SKM-1 treated with dmso at 0.1 percent for 144 hours (cell line): ENCODE measurements around the gene DYNC1H1.

Source experiments
- DNase-seq: peaks from one replicate; lab custom pipeline; 2025; ENCODE audit not compliant: unreplicated experiment; lab: John Stamatoyannopoulos, UW

The DYNC1H1 gene

DNA sequence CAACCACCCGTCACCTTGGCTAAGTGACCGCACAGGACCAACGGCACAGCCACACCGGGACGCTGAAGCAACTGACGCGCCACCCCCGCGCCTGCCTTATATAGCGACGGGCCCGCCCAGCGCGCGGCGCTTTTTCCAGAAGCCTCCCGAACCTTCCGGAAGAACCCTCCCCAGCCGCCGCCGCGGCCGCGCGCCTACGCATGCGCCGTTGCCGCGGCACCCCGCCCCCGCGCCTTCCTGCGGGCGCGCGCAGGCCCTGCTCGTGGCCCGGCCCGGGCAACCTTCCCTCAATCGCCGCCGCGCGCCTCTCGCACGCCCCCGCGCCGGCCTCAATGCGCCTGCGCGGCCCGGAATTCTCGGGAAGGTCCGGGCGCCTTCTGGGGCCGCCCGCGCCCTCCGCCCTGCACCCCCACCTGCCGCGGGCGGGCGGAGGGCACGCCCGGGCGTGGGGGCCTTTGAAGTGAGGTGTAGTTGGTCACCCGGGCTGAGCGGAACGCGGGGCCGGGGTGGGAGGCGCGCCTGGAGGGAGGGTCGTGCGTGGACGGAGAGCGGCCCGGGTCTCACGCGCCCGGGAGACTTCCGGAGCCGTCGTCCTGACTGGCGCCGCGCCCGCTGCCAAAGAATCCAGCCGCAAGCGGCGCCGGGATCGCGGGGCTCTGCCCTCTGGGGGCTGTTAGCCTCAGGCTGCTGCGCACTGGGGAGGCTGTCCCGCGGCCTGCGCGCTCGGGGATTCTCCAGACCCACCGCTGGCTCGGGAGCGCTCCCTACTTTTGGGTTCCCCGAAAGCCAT is 122.8 kb downstream of the DYNC1H1 start, which contains the start of gene HSP90AA1:
TSS of gene HSP90AA1 (minus strand) at position 73 of the 790 bp plus-strand sequence. CDS start 666 bp downstream, outside the sequence.
- peak; percentile 63 for DNase-seq

- DNase-seq = no peak
These were observed 123.3 kb downstream of the DYNC1H1 start for GRCh38 chr14:102087762-102088011.

DNA sequence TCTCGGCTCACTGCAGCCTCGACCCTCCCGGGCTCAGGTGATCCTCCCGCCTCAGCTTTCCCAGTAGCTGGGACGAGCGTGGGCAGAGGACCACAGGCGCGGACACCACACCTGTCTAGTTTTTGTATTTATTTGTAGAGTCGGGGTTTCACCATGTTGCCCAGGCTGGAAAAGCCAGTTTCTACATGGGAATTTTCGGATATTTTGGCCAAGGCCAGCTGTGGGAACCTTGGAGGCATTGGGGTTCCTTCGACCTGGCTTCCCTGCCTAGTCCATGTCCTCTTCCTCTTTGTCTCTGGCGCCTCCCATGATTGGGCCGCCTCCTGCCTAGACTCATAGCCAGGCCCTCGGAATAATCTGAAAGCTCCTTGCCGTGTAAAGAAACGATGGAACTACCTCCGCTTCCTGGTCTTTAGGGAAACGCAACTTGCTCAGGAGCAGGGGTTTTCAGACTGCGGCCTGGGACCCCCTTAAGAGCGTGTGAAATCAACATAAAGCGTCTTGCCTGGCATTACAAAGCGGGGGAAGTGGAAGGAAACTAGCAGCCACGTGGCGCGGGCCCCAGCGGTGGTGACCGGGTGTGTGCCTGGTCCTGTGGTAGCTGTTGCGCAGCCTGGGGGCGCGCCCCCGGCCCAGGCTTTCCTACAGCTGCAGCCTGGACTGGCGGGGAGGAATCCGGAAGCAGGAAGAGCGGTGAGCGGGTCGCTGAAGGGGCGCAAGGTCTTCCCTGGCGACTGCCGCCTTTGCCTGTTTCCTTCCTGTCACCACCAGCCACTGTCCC is 123.8 kb downstream of the DYNC1H1 start:
- no peak for DNase-seq

DNA sequence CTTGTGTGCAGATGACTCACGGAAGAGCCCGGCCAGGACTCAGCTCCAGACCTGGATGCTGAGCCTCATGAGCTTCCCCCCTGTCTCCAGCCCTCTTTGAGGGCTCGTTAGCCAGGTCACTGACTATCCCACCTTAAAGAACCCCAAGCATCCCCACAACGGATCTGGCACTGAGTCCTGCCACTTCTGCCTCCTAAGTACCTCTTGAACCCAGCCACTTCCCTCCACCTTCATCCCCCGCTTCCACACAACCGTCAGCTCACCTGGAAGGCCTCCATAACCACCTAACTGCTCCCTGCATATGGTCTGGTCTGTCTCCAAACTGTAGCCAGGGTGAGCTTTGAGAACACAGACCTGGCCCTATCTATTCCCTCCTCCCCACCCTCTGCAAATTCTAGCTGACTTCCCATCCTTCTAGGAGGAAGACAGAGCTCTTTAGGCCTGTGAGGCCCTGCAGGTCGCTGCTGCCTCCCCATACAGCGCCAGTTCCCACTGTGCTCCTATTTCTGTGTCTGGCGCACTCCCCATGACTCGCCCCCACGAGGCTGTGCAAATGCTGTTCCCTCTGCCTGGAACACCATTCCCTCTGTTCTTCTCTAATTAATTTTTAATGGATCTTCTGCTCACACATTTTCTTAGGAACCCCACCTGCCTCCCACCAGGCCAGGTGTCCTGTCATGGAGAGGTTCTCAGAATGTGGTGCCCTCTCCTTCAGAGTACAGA is 125.4 kb downstream of the DYNC1H1 start:
- DNase-seq = no peak

- DNase-seq = no peak
These were observed 126.3 kb downstream of the DYNC1H1 start for GRCh38 chr14:102090713-102091112.

DNA sequence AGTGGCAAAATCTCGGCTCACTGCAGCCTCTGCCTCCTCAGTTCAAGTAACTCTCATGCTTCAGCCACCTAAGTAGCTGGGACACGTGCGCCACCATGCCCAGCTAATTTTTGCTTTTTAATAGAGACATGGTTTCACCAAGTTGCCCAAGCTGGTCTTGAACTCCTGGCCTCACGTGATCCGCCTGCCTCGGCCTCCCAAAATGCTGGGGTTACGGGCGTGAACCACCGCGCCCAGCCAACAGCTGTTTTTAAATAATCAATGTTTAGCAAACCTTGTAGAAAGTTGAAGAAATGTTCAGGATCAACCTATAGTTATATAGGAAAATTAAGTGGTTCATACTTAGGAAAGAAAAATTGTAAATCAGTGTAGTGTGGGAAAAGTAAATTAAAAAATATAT is 128.4 kb downstream of the DYNC1H1 start:
- no peak for DNase-seq

GRCh38 chr14:102094101-102094500 is 129.7 kb downstream of the DYNC1H1 start:
- DNase-seq = no peak

DNA sequence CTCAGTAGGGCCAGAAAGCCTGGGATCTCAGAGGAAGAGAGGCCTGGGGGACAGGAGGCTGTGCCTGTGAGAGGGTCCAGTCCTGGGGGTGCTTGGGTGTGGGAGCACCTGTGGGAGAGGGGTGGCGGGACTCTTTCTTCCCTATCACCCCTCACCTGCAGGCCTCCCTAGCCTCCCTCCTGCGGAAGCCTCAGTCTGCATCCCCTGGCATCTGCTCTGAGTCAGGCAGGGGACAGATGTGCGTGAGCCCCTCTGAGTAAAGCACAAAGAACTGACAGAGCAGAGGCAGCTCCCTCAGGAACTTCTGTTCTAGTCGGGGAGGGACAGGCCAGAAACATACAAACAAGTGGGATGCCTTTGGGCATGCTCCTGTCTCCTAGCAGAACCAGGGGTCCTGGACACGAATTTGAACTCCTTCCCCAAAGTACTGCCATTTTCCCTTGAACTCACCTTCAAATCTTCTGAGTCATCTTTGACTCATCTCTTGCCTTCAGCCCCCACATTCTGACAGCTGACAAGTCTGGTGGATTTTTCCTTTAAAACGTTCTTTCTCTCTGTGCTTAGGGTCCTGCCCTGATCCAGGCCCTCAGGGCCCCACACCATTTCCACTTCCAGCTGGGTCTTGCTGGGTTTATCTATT is 131.0 kb downstream of the DYNC1H1 start:
- no peak for DNase-seq

DNA sequence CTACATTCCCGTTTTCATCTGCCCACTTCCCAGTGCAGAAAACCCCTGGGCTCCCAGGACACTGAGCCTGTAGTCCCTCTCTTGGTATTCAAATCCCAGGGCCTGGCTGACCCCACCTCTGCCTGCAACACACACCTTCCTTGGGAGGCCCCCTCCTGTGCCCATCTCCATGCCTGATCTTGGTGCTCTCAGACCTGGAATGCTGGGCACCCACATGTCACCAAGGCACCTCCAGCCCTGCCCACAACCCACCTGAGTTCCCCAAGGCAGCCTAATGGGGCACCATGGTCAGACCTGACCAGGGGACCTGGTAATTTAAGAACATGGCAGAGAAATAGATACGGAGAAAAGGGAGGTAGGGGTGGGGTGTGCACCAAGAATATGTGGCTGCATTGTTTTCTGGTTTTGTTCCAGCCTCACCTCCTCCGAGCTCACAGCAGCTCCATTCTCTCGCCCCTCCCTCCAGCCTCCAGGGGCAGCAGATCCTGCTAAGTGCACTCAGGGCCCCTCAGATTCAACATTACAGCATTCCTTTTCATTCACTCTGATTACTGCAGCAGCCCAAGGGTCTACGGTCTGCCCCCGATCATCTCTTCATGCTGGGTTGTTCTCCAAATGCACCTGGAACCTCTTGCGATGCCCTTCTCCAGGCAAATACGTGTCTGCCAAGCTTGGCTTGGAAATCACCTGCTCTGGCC is 131.6 kb downstream of the DYNC1H1 start:
- no peak for DNase-seq

- DNase-seq = no peak
These were observed 132.3 kb downstream of the DYNC1H1 start for GRCh38 chr14:102096569-102097188.

DNA sequence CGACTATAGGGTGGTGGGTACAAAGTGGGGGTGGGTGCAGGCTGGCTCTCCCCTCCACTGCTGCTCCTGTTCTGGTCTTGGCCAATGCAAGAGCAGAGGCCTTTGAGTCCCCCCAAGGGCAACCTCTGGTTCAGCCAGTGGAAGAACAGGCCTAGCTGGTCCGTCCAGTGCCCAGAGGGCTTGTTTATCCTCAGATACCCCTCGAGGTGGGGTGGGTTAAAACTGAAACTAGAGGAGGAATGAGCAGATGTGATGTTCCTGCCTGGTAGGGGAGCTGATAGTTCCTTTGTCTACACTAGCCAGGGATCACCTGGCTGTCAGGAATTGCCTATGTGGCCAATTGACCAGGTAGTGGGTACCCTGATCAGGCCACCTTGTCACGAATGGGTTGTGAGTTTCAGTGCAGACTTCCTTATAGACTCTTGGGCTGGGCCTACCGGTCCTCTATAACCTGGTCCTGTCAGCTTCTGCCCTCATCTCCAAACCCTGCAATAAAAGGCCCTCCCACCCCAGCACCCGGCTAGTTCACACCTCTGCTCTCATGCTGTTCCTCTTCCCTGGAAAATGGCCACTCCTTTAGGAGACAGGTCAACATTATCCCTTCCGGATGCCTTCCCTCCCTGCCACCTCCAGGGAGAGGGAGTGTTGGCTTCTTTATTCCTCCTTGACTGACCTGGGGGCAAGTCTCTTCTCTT is 133.2 kb downstream of the DYNC1H1 start:
- no peak for DNase-seq

DNA sequence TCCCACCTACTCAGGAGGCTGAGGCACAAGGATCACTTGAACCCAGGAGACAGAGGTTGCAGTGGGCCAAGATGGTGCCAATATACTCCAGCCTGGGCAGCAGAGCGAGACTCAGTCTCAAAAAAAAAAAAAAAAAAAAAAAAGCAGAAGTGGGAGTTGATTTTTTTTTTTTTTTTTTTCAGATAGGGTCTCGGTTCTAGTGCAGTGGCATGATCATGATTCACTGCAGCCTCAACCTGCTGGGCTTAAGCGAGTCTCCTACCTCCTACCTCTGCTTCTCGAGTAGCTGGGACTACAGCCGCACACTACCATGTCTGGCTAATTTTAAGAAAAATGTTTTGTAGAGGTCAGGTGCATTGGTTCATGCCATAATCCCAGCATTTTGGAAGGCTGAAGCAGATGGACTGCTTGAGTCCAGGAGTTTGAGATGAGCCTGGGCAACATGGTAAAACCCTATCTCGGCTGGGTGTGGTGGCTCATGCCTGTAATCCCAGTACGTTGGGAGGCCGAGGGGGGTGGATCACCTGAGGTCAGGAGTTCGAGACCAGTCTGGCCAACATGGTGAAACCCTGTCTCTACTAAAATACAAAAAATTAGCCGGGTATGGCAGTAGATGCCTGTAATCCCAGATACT is 138.8 kb downstream of the DYNC1H1 start:
- no peak for DNase-seq

- no peak for DNase-seq
These were observed 141.0 kb downstream of the DYNC1H1 start for GRCh38 chr14:102105369-102105768.
